IPS-15b (cell line): ENCODE measurements around the gene CCDC198.

Experiments
- H3K27me3 ChIP-seq: one replicate; pipeline ENCODE4 v1.6.1; 2013; ENCODE audit warnings: low read length; ENCODE audit not compliant: control insufficient read depth, insufficient read depth
- H3K36me3 ChIP-seq: one replicate; pipeline ENCODE4 v1.6.1; 2013; ENCODE audit warnings: low read length; ENCODE audit not compliant: control insufficient read depth, insufficient read depth
- H3K4me1 ChIP-seq: one replicate; pipeline ENCODE4 v1.6.1; 2013; ENCODE audit warnings: mild to moderate bottlenecking, low read length; ENCODE audit not compliant: control insufficient read depth, insufficient read depth
- H3K4me3 ChIP-seq: one replicate; pipeline ENCODE4 v1.5.1; 2013; ENCODE audit warnings: low read depth, low read length
- H3K9ac ChIP-seq: one replicate; pipeline ENCODE4 v1.6.1; 2013; ENCODE audit warnings: low read depth, mild to moderate bottlenecking, low read length
- H3K9me3 ChIP-seq: one replicate; pipeline ENCODE4 v1.6.1; 2013; ENCODE audit warnings: mild to moderate bottlenecking, low read length; ENCODE audit not compliant: control insufficient read depth, insufficient read depth

Gene CCDC198

GRCh38 chr14:57461777-57462320 is 31.8 kb downstream of the CCDC198 start:
- H3K9ac ChIP-seq, result no peak overlapping the region
- H3K4me3 ChIP-seq, result no peak overlapping the region
- H3K4me1 ChIP-seq, result no peaks in the 10 kb centered on the region
- H3K27me3 ChIP-seq, result no peaks in the 10 kb centered on the region
- H3K9me3 ChIP-seq, result no peaks in the 10 kb centered on the region
- no peaks in the 10 kb centered on the region for H3K36me3 ChIP-seq

DNA sequence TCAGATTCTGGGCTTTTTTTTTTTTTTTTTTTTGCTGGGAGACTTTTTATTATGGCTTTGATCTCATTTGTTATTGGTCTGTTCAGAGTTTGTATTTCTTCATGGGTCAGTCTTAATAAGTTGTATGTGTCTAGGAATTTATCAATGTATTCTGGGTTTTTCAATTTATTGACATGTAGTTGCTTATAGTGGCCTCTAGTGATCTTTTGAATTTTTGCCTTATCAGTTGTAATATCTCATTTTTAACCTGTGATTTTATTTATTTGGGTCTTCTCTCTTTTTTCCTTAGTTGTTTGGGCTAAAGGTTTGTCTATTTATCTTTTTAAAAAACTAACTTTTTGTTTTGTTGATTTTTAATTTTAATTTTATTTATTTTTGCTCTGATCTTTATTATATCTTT is 57.7 kb downstream of the CCDC198 start:
- H3K4me1 ChIP-seq, result no peaks in the 10 kb centered on the region
- no peaks in the 10 kb centered on the region for H3K9me3 ChIP-seq
- H3K27me3 ChIP-seq, result no peaks in the 10 kb centered on the region
- no peaks in the 10 kb centered on the region for H3K36me3 ChIP-seq
- no peak overlapping the region for H3K9ac ChIP-seq
- H3K4me3 ChIP-seq, result no peak overlapping the region

- no peaks in the 10 kb centered on the region for H3K27me3 ChIP-seq
- no peaks in the 10 kb centered on the region for H3K4me1 ChIP-seq
- no peak overlapping the region for H3K9ac ChIP-seq
- no peaks in the 10 kb centered on the region for H3K9me3 ChIP-seq
- H3K36me3 ChIP-seq, result no peaks in the 10 kb centered on the region
- H3K4me3 ChIP-seq, result no peak overlapping the region
Observed at GRCh38 chr14:57420986-57421385, 72.7 kb downstream of the CCDC198 start.

GRCh38 chr14:57420033-57420432 is 73.6 kb downstream of the CCDC198 start:
- Histone ChIP-seq H3K9me3 (no peaks in the 10 kb centered on the region), H3K4me1 (no peaks in the 10 kb centered on the region), H3K27me3 (no peaks in the 10 kb centered on the region), H3K9ac (no peak overlapping the region), H3K36me3 (no peaks in the 10 kb centered on the region), H3K4me3 (no peak overlapping the region)
